Measurements from ENCODE around the gene TFPI. TPM values are rescaled to one million over a fixed set of nuclear protein-coding genes. Genes with fewer than 3 reads are reported as not detected.

The TFPI gene
- total RNA-seq, 1 experiment from 2014 or later: 29.1 TPM

GRCh38 chr2:187505065-187505672 is 49.1 kb downstream of the TFPI start:
- H3K9me2 ChIP-seq (ENCODE audit: insufficient read depth): no peaks in the 10 kb centered on the region
- ChIA-PET CTCF (interaction anchor here (1.2 kb wide), 1 partner anchor 76 kb away, joined by 9 read pairs; no protein-coding TSS in a partner anchor), POLR2A (no interaction called here), RAD21 (ENCODE audit: low non-redundant PET in 1 of 2, low total read pairs in 2 of 2, uncharacterized antibody in 2 of 2, unreplicated experiment in 2 of 2) (no interaction called here)
- H3K4me2 ChIP-seq (ENCODE audit: low read length): no peak overlapping the region
- H2AFZ ChIP-seq (ENCODE audit: low read depth, low read length, poor library complexity, severe bottlenecking): no peak overlapping the region
- H4K20me1 ChIP-seq (ENCODE audit: insufficient read depth): no peaks in the 10 kb centered on the region
- TF ChIP-seq ZFX (IDR thresholded peaks at IDR 0.05): no peak
- no peak for TF ChIP-seq ATF3 (IDR thresholded peaks at IDR 0.05)
- TF ChIP-seq CEBPB (IDR thresholded peaks at IDR 0.05; ENCODE audit: low read depth): no peak
- TF ChIP-seq YY1 (IDR thresholded peaks at IDR 0.05; ENCODE audit: extremely low read depth, insufficient replicate concordance, low read depth, low read length): no peak
- TF ChIP-seq REST (IDR thresholded peaks at IDR 0.05; ENCODE audit: low read depth): no peak
- no peak for TF ChIP-seq CBX3 (IDR thresholded peaks at IDR 0.05; ENCODE audit: low read depth)
- TF ChIP-seq ZNF274 (IDR thresholded peaks at IDR 0.05; ENCODE audit: low read depth, low read length): no peak
- TF ChIP-seq RAD21 (IDR thresholded peaks at IDR 0.05; ENCODE audit: low read depth): no peak
- no peak for TF ChIP-seq ELF1 (IDR thresholded peaks at IDR 0.05; ENCODE audit: borderline replicate concordance, low read depth)
- no peaks in the 10 kb centered on the region for H3K27me3 ChIP-seq (ENCODE audit: insufficient read depth, low read length)
- BruUV-seq (replicated peaks): no TSS peak
- peaks cover 6 to 10% of the 10 kb centered on the region in 2 experiments; a peak in 2 of 4 replicates for H3K4me1 ChIP-seq (ENCODE audit: control insufficient read depth in 1 of 2, insufficient read depth in 2 of 2, low read length in 2 of 2)
- H3K9me3 ChIP-seq (ENCODE audit: control insufficient read depth in 1 of 2, insufficient read depth in 1 of 2, low read depth in 1 of 2, low read length in 2 of 2): no peaks in the 10 kb centered on the region
- H3K79me2 ChIP-seq (ENCODE audit: insufficient read depth, low read length): no peaks in the 10 kb centered on the region
- intact Hi-C loops (cut with micrococcal nuclease): loop anchor here (10.0 kb wide), 2 partner anchors 860 to 1910 kb away; no protein-coding TSS in a partner anchor
- ATAC-seq (no peak), DNase-seq (ENCODE audit: low read depth, low spot score) (no peak)
- no peak overlapping the region for H3K4me3 ChIP-seq (replicated peaks in 1 of 2; ENCODE audit: low read depth in 1 of 2, low read length in 2 of 2)
- no peak overlapping the region for H3K27ac ChIP-seq (ENCODE audit: low read depth, low read length)
- H3K9ac ChIP-seq (ENCODE audit: low read length): no peak overlapping the region
- H3K36me3 ChIP-seq (ENCODE audit: control insufficient read depth in 1 of 2, insufficient read depth in 2 of 2, low read length in 2 of 2): no peaks in the 10 kb centered on the region

Data from HCT116 (cell line).